TTC549 (cell line): ENCODE measurements around the gene IQCE.

Experiments used
- FAIRE-seq: peaks from 2 replicates; lab custom pipeline; 2012; peaks lifted over from hg19 to GRCh38; lab: Jason Lieb, UNC

The IQCE gene

DNA sequence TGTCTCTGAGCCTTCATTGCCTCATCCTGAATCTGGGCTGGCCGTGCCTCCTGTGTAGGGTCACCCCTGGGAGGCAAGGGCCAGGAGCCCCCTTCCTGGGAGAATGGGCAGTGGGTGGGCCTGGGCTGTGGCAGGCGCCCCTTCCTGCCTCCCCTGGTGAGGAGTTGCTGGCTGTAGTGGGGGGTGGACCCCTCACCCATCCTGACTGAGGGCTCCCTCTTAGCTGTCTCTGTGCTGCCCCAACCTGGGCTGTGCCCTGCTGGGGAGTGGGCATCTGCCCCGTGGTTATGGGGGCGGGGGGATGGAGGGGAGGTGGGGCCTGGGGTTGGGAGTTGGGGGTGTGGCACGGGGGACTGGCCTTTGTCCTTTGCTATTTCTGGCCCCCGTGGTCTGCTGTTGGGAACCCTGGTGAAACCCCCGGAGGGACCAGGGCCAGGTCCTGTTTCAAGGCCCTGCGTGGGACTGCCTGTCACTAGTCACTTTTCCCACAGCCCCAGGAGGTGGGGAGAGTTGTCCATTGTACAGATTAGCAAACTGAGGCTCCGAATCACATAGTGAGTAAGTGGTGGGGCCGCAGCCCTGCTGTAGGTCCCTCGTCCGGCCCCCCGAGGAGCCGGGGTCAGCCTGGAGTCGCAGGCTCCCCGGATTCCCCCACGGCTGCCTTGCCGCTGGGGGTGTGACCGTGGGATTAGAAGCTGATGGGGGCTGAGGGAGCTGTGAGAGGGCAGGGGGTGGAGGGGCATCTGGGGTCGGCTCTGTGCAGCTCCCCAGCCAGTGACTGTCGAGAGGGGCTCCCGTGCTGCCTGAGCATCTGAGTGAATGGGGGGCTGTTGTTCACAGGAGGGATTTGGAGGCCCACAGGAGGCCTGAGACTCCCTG, 75.7 kb downstream of the IQCE start:
- FAIRE-seq, result no peak

DNA sequence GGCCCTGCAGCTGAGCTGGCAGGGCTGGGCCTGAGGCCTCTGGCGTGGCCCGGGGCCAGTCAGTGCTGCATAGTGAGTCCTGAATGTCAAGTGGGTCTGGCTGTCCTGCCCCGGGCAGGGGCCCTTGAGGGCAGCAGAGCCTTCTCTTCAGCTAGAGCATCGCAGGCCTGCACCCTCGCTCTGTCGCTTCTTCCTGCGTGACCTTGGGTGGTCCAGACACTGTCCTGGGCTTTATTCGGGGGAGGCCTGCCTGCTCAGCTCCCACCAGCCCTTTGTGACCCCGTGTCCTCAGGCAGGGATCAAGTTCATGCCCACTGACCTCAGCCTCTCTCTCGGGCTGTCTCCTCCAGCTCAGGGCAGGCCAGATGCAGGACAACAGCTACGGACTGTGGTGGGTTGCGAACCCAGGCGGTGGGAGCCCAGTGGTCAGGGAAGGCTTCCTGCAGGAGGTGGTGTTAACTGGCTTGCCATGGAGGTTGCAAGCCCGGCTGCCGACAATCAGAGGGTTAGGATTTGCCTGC, 76.4 kb downstream of the IQCE start:
- FAIRE-seq, result no peak

- FAIRE-seq, result no peak
Measured at GRCh38 chr7:2635810-2636701, 77.3 kb downstream of the IQCE start.

- FAIRE-seq, result no peak
Measured at GRCh38 chr7:2637066-2637471, 78.3 kb downstream of the IQCE start.

DNA sequence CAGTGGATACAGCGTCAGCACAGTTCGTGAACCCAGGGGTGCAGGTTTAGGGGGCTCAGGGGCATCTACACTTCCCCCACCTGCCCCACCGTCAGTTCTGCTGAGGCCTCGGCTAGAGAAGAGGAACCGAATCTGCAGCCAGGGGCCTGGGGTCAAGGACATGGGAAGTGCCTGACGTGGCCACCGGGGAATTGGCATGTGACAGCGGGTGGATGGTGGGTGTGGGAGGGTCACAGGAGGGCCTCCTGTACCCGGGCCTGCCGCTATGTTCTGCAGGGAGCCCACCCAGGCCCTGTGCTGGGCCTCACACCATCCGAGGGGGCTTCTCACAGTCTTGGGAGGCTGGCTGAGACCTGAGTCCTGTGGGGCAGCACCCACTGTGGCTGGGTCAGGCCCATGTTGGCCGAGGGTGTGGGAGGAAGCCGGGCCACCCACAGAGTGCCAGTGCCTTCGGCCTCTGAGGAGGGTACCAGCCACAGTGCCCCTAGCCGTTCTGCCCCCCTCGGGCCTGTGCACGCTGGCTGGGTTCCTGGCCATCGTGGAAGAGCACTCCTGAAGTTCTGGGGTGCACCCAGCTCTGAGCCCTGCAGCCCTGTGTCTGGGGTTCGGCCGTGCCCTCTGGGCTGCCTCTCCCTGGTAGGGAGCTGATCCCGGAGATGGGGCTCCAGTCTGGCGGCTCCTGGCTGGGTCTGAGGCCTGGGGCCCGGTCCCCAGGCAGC, 78.9 kb downstream of the IQCE start:
- FAIRE-seq, result no peak

GRCh38 chr7:2638224-2638991, 79.6 kb downstream of the IQCE start:
- no peak for FAIRE-seq

GRCh38 chr7:2639181-2639681, 80.5 kb downstream of the IQCE start:
- no peak for FAIRE-seq

DNA sequence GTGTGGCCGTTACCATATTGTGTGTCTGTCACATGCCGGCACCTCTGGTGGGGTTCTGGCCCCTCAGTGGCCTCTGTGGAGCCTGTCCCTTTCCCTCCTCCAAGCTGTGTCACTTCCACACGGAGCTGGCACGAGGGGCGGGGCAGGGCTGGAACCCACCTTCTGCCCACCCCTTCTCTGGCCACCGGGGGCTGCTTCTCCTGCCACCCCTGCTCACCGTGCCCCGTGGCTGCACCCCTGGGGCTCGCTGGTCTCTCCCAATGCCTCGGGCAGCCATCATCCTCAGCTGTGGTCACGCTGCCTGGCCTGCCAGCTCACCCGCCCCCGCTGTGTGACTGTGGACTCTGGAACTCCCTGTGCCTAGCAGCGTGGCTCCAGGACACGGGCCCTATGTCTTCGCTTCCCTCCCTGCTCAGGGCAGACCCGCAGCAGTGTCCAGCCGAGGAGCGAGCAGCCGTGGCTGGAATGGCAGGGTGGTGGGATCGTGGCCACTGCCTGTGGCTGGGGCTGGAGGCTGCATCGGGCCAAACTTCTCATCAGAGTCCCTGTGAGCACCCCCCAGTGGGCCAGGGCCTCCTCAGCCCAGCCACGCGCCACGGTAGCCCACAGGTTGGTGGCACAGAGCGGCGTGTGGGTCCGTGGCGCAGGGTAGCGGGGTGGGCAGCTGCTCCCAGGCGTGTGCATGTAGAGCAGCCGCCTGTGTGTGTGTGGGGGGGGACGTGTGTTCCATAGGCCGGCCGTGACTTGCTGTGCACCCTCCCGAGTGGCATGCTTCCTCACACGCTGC, 81.1 kb downstream of the IQCE start:
- FAIRE-seq, result no peak

GRCh38 chr7:2640482-2640830, 81.7 kb downstream of the IQCE start:
- FAIRE-seq, result no peak

DNA sequence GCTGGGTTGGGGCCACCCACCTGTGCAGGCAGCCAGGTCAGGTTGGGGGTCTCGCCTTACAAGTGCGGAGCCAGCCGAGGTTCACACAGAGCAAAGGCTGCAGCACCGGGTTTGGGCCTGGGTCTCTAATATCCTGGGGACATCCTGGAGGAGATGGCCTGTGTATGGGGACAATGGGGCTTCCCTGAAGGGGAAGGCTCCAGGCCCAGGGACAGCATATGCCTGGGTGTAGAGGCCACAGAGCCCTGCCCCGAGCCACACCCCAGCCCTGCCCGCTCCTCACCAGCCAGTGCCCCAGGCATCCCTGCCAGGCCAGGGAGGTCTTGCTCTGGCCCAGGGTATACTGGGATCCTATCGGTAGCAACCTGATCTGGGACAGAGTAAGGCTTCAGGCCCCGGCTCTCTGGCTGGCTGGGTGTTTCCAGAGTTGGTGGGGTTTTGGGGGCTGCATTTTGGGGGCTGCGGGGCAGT, 82.1 kb downstream of the IQCE start:
- no peak for FAIRE-seq

DNA sequence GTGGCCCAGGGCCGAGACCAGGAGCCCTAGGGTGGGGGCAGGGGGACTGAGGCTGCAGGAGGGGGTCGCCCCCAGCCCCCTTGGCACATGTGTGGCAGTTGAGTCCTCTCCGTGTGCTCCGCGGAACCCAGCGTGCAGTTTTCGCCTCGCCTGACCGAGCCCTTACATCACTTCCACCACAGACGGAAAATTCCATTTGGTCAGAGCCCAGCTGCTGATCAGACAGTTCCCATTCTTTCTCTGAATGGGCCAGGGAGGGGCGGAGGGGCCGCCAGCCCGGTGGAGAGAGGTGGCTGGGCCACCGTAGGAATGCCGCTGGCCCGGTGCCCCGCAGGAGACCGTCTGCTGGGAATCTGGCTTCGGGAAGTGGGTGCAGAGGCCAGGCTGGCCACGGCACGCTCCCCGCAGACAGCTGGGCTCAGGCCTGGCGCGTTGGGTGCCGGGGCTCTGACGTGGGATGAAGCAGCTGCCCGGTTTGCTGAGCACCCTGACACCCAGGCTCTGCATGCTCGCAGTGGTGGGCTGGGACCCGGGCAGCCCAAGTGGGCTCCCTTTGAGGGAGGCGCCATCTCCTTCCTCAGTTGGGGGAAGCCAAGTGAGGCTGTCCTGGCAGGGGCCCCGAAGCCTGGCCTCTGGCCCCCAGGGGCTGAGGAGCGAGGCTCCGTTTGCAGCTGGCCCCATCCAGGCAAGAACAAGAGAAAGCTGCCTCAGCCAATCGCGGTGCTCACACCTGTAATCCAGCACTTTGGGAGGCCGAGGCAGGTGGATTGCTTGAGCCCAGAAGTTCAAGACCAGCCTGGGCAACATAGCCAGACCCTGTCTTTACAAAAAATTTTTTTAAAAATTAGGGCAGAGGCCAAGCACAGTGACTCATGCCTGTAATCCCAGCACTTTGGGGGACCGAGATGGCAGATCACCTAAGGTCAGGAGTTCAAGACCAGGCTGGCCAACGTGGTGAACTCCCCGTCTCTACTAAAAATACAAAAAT, 82.9 kb downstream of the IQCE start:
- no peak for FAIRE-seq

DNA sequence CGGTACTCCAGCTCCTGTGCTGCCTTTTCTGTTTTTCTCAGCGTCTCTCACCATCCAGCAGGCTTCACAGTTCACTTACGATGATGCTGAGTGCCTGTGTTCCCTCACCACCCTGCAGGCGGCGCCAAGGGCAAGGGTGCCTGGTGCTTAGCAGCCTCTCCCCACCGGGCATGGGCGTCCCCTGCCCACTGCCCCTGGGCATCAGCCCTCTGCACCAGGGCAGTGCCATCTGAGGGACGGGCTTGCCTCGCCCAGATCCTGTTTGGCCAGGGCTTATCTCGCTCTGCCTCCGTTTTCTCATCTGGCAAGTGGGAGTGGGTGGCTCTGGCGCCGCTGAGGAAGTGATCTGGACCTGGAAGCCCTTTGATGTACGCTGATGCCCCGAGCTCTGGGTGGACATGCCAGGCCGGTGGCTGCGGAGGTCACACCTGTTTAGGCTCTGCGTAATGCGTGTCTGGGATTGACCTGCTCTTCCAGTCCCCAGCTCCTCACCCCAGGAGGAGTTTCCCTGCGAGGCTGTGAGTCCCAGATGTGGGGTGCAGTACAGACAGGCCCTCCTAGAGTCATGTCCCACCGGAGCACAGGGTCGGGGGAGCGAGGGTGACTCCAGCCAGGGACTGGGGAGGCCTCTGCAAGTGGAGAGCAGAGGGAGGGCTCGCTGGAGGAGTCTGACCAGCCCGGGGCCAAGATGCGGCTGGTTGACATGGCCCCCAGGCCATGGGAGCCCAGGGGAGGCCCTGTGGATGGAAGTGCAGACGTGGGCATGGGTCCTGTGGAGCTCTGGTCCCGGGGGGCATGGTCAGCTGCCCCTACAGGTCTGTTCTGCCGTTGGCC, 84.8 kb downstream of the IQCE start:
- no peak for FAIRE-seq

DNA sequence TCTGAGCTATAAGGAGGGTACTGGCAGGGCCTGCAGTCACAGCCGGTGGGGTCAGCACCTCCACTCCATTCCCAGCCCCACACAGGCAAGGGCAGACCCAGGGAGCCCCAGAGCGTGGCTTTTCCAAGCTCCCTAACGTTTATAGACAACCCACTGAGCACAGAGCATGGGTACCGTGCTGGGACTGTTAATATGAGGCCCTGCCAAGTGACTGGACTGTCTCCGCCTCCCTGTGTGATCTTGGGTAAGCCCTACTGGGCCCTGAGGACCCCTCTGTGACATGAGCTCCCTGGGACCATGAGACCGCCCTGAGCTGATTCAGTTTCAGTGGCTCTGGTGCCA, 85.4 kb downstream of the IQCE start:
- FAIRE-seq, result no peak

DNA sequence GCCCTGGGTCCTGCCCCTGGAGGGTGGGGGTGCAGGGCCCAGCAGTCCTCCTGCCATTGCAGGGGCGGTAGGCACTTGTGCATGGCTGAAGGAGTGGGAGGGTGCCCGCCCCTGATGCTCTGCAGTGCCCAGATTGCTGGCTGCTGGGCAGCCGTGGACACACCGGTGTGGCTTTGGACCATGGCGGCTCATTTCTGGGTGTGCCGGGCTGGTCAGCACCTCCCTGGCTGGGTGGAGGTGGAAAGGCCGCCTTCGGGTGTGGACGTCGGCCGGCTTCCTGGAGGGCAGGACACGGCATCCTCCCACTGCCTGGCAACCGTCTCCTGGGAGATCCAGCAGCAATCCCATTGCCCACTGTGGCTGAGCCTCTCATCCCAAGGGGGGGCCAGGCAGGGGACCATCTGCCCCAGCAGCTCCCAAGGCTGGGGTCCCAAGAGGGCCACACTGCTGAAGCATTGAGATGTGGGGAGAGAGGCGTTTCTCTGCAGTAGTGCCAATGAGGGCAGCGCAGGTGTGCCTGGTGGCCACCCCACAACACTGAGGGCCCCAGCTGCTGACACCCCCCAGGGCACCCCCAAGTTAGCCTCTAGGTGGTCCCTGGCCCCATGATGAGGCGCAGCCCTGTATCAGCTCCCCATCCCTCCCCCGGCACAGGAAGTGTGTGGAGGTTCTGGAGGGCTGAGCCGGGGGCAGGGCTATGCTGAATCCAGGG, 85.9 kb downstream of the IQCE start:
- no peak for FAIRE-seq

DNA sequence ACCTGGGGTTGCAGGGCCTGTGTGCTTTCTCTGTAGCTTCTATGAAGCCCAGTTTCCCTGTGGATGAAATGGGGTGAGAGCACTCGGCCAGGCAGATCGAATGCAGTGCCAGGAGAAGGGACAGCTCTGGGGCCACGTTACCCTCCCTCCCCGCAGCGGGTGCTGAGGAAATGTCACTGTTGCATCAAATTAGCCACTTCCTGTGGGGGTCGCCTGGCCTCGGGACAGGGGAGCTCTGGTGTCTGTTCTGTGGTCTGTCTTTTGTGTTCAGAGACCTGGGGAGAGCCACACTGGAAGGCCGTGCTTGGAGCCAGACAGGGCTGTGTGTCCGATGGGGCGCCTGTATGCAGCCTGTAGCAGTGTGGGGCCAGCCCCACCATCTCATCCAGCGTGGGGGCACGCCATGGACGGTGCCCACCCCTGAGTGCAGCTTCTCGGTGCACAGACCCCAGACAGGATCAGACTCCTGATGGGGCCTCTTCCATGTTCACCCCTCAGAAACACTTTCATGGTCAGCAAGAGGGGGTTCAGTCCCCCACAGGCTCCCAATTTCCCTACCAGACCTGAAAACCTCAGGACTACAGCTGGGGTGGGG, 86.6 kb downstream of the IQCE start:
- no peak for FAIRE-seq

GRCh38 chr7:2646336-2646679, 87.5 kb downstream of the IQCE start:
- FAIRE-seq, result no peak
